GM21447 (cell line): Measurements from ENCODE around the gene CRYBB1.

Experiments used
- ATAC-seq: cut with Tn5 transposase; IDR thresholded peaks from one replicate; pipeline ENCODE4 v1.9.1; 2021; ENCODE audit not compliant: unreplicated experiment

The CRYBB1 gene

DNA sequence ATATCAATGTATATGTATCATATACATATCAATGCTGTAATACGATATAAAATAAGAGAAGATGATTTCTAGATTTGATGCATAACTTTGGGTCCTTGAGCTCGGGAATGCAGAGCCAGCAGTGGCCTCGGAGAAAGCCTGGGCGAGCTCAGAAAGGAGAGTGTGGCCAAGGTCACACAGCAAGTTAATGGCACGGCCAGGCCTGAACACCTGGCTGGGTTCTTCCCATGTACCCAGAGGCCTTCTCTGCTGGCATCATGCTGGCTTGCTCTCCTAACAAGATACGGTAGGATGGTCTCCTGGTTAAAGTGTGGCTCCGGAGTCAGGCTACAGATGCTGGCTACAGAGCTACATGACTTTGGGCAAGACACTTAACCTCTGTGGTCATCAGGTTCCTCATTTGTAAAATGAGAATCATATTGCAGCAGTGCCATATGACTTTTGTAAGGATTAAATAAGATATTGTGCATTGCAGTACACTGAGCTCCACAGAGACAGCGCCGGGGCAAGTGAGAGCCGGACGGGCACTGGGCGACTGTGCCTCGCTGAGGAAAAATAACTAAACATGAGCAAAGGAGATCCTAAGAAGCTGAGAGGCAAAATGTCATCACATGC is 57.8 kb downstream of the CRYBB1 start:
- no peak for ATAC-seq

DNA sequence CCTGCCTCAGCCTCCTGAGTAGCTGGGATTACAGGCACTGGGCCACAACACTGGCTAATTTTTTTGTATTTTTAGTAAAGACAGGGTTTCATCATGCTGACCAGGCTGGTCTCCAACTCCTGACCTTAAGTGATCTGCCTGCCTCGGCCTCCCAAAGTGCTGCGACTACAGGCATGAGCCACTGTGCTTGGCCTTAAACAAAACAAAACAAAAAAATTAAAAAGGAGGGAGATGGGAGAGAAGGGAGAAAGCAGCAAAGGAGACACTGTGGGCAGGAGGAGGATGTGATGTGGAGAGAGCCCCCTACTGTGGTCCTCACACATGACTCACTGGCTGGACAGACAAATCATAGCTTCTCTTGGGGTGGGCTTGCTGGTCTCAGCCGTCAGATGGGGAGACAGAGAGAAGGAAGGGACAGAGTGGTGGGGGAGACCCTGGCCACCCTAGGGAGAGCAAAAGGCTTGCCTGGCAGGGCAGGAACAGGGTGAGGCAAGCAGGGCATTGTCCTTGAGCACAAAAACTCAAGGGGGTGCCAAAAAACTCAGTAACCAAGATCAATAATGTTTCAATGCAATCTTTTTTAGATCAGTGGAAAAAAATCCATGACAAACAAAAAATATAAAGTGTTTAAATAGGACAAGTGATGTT is 59.5 kb downstream of the CRYBB1 start:
- ATAC-seq = no peak

DNA sequence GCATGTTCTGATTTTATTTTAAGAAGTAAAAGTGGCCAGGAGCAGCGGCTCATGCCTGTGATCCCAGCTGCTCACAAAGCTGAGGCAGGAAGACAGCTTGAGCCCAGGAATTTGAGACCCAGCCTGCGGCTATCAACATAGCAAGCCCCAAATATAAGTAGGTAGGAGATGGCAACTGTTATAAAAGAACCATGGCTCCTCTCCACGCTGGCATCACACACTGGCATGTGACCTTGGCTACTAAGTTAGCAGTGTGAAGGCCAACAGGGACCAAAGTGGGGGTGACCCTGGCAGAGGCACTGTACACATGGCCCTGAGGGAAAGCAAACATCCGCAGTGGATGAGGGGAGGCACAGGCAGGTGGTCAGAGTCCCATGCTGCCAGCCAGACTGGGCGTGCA is 60.9 kb downstream of the CRYBB1 start:
- ATAC-seq = no peak

DNA sequence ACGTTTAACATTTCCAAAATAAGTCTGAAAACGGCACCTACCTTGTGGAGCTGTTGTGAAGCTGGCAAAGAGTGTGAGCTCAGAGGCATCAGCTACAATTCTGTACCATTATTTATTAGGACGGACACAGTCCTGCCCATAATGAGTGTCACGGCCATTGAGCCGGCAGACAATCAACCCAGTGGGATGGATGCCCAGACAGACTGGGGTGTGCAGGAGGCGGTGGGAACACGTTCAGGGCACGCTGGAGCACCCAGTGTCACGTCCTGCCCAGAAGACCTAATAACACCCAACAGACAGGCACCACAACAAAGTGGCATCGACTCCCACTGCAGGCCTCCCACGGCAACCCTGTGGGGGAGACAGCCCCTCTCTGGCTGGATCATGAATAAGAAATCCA is 62.3 kb downstream of the CRYBB1 start:
- ATAC-seq = no peak

DNA sequence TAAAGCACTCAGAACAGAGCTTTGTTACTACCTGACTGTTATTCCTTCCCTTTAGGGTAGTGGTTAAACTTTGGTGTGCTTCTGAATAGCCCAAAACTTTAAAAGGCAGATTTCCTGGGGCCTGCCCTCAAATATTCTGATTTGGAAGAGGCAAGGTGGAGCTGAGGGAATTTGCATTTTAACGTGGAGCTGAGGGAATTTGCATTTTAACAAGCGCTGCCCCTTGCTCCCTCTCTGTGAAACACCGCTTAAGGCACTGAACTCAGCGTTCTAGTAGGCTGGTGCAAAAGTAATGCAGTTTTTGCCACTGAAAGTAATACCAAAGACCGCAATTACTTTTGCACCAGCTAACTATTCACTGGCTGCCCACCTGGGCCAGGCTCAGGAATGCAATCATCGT is 62.9 kb downstream of the CRYBB1 start:
- no peak for ATAC-seq

DNA sequence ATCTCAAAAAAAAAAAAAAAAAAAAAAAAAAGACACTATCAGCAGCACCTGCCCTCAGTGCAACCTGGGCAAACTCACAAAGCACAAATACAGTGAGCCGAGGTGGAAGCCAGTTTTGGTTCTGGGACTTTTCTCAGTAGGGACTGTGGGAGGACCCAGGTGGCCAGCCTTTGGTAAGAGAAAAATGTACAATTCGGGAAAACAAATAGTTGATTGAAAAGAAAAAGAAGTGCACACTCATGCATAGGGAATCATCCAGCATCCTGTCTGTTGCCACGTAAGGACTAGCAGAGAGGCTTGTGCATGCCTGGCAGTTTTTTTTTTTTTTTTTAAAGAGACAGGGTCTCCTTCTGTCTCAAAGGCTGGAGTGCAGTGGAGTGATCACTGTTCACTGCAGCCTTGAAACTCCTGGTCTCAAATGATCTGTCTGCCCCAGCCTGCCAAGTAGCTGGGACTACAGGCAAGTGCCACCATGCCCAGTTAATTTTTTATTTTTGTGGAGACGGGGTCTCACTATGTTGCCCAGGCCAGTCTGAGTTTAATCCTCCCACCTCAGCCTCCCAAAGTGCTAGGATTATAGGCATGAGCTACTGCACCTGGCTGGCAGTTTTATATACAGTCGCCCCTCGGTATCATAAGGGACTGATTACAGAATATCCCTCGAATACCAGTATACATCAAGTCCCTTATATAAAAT is 64.6 kb downstream of the CRYBB1 start:
- ATAC-seq = no peak

DNA sequence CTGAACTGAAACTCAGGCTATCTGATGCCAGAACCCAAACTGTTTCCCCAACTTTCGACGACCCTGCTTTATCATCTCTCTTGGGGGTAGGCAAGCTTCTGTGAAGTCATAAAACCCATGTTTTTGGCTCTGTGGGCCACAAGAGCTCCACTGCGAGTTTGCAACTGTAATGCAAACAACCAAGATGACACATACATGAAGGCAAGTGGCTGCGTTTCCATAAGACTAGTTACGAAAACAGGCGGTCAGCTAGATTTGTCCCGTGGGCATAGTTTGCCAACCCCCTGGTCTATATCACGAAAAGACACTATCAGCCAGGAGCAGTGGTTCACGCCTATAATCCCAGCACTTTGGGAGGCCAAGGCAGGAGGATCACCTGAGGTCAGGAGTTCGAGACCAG is 65.4 kb downstream of the CRYBB1 start:
- no peak for ATAC-seq

DNA sequence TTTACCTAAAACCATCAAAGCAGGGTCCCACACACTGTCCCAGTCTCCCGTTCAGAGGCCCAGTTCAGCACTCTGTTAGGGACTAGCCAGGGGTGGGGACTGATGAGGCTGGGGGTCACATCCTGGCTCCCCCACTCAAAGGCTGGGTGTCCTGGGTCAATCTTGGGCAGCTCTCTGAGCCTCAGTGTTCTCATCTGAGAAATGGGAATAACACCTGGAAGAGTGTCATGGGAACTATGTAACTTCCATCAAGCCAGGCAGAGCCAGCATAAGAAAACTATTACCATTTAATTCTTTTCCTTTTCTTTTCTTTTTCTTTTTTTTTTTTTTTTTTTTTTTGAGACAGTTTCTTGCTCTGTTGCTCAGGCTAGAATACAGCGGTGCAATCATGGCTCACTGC is 66.3 kb downstream of the CRYBB1 start:
- no peak for ATAC-seq

DNA sequence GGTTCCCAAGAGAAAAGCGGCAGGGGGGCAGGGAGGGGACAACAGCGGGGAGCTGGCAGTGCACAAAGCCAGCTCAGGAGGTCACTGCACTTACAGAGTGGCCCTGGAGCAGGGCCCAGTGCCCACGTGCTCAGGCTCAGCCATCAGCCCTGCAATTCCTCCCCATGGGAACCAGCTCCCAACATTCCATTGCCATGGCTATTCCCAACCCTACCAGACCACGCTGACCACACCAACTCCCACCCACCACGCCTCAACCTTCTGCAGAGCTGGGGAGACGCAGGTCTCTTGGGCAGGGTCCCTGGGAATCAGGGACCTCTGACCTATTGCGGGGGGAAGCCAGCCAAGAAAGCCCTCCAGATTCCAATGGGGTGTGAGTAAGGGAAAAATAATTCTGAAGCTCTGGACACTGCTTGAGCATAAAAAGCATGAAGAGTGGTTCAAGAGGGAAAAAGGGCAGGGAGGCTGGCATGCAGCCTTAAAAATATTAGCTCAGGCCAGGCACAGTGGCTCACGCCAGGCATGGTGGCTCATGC is 67.3 kb downstream of the CRYBB1 start:
- no peak for ATAC-seq

DNA sequence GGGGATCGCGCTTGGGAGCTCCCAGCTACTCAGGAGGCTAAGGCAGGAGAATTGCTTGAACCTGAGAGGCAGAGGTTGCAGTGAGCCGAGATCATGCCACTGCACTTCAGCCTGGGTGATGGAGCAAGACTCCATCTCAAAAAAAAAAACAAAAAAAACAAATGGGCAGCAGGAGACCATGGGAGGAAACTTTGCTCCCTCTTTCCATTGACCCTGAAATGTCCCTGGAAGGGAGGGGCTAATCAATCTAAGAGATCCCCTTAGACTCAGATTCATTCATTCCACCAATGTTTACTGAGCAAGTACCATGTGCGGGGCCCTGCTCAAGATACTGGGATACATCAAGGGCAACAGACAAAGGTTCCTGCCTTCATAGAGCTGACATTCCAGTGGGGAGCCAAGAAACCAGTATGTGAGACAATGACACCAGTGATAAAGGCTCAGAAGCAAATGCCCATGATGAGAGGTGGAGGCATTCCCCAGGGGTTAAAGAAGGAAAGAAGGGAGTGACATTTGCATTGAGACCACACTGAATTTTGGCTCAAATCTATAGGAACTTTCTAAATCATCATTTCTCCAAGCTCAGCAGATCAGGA is 67.8 kb downstream of the CRYBB1 start:
- no peak for ATAC-seq
